PC-3 (cell line): ENCODE data around the gene BMPR1A.

Experiments used
- EZH2 ChIP-seq: fragments of 300-600 bp; sonication (generic); IDR thresholded peaks from one replicate; pipeline ENCODE4 v1.6.1; 2017; ENCODE audit warnings: antibody characterized with exemption, mild to moderate bottlenecking, low read length; ENCODE audit not compliant: unreplicated experiment
- TF ChIP-seq, protein P1 (sequence below): fragments of 300-600 bp; sonication (generic); conservative IDR thresholded peaks from 2 replicates; pipeline ENCODE4 v1.5.1; 2017; ENCODE audit warnings: antibody characterized with exemption, low read depth, mild to moderate bottlenecking, low read length

DNA sequence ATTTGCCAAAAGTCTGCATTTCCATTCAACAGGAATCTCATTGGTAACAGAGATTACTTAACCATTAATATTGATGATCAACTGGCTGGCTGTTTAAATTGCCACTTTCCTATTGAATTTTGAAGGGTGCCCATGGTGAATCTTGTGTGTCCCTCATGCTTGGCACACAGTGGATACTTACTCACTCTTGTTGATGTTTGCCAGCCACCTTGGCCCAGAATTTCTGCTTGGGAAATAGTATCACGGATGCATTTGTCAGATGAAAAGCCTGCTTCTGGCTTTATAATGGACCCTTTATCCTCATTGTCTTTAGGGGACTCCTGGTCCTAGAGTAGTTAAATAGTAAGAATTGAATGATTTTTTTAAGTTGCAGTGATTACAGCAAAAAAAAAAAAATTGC is 149.0 kb downstream of the BMPR1A start:
- TF ChIP-seq EZH2 = no peak
- TF ChIP-seq, protein P1, sequence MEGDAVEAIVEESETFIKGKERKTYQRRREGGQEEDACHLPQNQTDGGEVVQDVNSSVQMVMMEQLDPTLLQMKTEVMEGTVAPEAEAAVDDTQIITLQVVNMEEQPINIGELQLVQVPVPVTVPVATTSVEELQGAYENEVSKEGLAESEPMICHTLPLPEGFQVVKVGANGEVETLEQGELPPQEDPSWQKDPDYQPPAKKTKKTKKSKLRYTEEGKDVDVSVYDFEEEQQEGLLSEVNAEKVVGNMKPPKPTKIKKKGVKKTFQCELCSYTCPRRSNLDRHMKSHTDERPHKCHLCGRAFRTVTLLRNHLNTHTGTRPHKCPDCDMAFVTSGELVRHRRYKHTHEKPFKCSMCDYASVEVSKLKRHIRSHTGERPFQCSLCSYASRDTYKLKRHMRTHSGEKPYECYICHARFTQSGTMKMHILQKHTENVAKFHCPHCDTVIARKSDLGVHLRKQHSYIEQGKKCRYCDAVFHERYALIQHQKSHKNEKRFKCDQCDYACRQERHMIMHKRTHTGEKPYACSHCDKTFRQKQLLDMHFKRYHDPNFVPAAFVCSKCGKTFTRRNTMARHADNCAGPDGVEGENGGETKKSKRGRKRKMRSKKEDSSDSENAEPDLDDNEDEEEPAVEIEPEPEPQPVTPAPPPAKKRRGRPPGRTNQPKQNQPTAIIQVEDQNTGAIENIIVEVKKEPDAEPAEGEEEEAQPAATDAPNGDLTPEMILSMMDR = no peak
